Astrocyte of the spinal cord (primary cell): Measurements from ENCODE around the gene TMEM260.
A peak's percentile ranks its signal among the peaks of the same experiment; 100 is the strongest.

Experiments used
- DNase-seq: peaks from one replicate; pipeline ENCODE4 v3.0.0; 2011; ENCODE audit warnings: low read depth, low spot score
- H3K4me3 ChIP-seq: 2 replicates; pipeline ENCODE4 v1.5.1; 2011; ENCODE audit warnings: low read depth, mild to moderate bottlenecking, low read length, moderate library complexity
- CTCF ChIP-seq: IDR thresholded peaks from 2 replicates; pipeline ENCODE4 v1.5.1; 2012; ENCODE audit warnings: low read depth, mild to moderate bottlenecking, low read length, inconsistent platforms
- in situ Hi-C: cut with HindIII; loops from 2 replicates; pipeline ENCODE4 v1.10.0; 2017; ENCODE audit warnings: low sequenced_read_pairs

The TMEM260 gene

DNA sequence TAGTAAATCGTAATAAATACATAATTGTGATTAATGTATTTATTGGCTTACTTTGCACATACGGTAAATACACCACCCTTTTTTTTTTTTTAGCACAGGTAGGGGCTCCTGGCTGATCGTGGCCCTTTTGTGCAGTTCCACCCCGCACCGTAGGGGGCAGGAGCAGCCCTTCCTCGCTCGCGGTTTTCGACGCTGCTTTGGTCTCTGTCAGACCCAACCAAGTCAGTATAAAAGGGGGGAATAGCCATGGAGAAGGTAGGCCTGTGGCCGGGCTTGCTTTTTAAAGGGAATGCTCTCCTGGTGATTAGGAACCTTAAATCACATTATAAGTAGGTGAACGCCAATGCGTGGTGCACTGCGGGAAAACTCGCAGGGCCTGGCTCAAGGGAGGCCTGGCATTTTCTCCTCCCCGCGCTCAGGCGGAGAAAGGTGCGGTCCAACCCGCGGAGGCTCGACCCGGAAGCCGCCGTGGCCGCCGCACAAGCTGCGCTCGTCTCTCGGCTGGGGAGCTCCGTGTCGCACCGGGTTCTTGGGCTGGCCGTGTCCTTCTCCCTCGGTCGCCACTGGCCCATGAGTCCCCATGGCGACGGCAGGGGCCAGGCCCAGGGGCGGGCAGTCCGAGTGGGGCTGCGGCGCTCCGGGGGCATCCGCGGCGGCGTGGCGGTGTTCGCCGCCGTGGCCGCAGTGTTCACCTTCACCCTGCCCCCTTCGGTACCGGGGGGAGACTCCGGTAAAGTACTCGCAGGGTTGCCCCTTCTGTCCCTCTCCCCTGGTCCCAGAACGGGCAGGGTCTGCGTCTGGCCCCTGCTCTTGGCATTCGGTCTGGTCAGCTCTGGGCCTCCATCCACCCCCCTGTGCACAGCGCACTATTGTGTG, at the start of gene TMEM260:
Gene TMEM260 (plus strand): TSS at position 454 of the 876 bp plus-strand sequence. CDS start 117 bp downstream, at position 571.
- TF ChIP-seq CTCF, result peak; percentile 95
- in situ Hi-C loops, result no loop called here
- peak within 1 kb of the TSS; percentile 93 for H3K4me3 ChIP-seq
- peak; percentile 90 for DNase-seq

DNA sequence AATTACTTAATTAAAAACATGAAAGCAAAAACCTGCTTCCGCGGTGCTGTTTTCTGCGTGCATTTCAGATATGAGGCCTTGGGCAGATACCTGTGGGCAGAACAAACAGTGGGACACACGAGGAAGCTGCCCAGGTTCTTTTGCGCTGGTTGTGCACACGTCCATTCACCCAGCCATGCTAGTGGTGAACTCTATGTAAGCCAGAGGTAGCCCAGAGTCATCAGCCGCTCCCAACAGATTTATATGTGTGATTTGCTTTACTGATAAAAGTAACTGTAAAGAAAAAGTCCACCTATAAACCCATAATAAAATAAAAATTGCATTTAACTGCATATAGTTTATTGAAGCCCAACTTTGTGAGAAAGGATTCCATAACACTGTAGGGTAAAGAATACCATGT, 47.1 kb upstream of the TMEM260 start:
- TF ChIP-seq CTCF, result no peak
- no peak overlapping the region for H3K4me3 ChIP-seq
- in situ Hi-C loops, result no loop called here
- DNase-seq, result no peak

DNA sequence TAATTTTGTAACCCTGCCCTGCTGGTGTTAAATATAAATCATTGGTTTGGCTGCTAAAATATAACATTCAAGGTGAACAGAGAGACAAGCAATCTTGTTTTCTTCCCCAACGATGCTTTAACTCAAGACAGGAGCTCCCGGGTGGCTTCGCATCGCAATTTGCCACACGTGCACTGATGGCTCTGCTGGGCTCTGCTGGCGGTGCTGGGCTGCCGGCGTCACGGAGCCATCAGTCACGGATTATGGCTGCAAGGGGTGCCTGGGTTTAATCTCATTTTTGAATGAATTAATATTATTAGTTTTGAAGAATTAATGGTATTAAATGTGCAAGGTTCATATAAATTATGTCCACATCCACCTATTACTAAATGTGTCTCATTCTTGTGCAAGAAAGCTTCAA, 44.9 kb upstream of the TMEM260 start:
- H3K4me3 ChIP-seq, result no peak overlapping the region
- in situ Hi-C loops, result no loop called here
- DNase-seq, result no peak
- no peak for TF ChIP-seq CTCF

GRCh38 chr14:56539862-56540261, 39.7 kb upstream of the TMEM260 start:
- in situ Hi-C loops, result no loop called here
- no peak overlapping the region for H3K4me3 ChIP-seq
- TF ChIP-seq CTCF, result no peak
- DNase-seq, result no peak

- no peak overlapping the region for H3K4me3 ChIP-seq
- no peak for DNase-seq
- no peak for TF ChIP-seq CTCF
- in situ Hi-C loops, result no loop called here
Measured at GRCh38 chr14:56543436-56543835, 36.2 kb upstream of the TMEM260 start.

DNA sequence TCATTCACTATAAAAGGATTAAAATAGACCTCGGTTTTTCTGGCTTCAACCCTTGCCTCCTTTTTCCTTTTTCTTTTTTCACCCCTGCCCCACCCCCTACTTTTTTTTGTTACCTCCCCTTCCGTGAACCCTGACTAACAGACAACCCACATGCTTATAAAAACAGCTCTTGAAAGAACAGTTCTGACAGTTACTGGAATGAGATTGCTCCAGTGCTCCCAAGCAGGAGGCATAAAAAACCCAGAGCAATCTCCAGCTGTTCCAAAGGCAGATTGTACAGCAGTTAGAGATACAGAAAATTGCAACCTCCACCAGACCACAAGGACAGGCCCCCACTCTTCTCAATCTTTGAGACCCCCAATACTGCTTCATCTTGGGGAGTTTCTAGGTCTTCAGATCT, 29.9 kb upstream of the TMEM260 start:
- DNase-seq, result peak; percentile 31
- no peak overlapping the region for H3K4me3 ChIP-seq
- in situ Hi-C loops, result no loop called here
- no peak for TF ChIP-seq CTCF
